Suprapubic skin (tissue), 4 donors: ENCODE data around the gene ERBB4. TPM values are rescaled to one million over a fixed set of nuclear protein-coding genes. Genes with fewer than 3 reads are reported as not detected.

ENCODE experiments used
- DNase-seq, 2 donors: peaks; one replicate each; pipeline ENCODE4 v3.0.0-alpha.2; 2019; ENCODE audit warnings: low spot score in 2 of 2
- H3K27ac ChIP-seq: fragments of 200-600 bp; sonication (generic); one replicate; pipeline ENCODE4 v1.5.1; 2019
- H3K27me3 ChIP-seq: fragments of 200-600 bp; sonication (generic); one replicate; pipeline ENCODE4 v1.5.1; 2019
- H3K36me3 ChIP-seq: fragments of 200-600 bp; sonication (generic); one replicate; pipeline ENCODE4 v1.5.1; 2019
- H3K4me1 ChIP-seq: fragments of 200-600 bp; sonication (generic); one replicate; pipeline ENCODE4 v1.5.1; 2019
- H3K4me3 ChIP-seq: fragments of 200-600 bp; sonication (generic); one replicate; pipeline ENCODE4 v1.5.1; 2019; ENCODE audit warnings: mild to moderate bottlenecking
- H3K9me3 ChIP-seq: fragments of 200-600 bp; sonication (generic); one replicate; pipeline ENCODE4 v1.5.1; 2019
- CTCF ChIP-seq, 2 donors: fragments of 200-600 bp in 1 of 2; fragments of 450-650 bp in 1 of 2; sonication (generic) in 1 of 2; IDR thresholded peaks; one replicate each; pipeline ENCODE4 v1.5.1; 2016 to 2019; ENCODE audit warnings: antibody characterized with exemption in 2 of 2, mild to moderate bottlenecking in 1 of 2, moderate library complexity in 1 of 2
- EP300 ChIP-seq: sonication (generic); formaldehyde crosslinking; IDR thresholded peaks from one replicate; pipeline ENCODE4 v1.6.1; 2017; ENCODE audit warnings: antibody characterized with exemption
- POLR2A ChIP-seq, 2 donors: fragments of 450-650 bp; IDR thresholded peaks; one replicate each; pipeline ENCODE4 v1.6.1; 2017; ENCODE audit warnings: antibody characterized with exemption in 2 of 2, mild to moderate bottlenecking in 2 of 2, moderate library complexity in 2 of 2
- POLR2AphosphoS5 ChIP-seq, 3 donors: sonication (generic); formaldehyde crosslinking; IDR thresholded peaks; one replicate each; pipeline ENCODE4 v1.6.1; 2017; ENCODE audit warnings: antibody characterized with exemption in 3 of 3
- WGBS: methylation state at CpG from one replicate; pipeline ENCODE4 v1.1.5; 2018; 5-methylcytosine and 5-hydroxymethylcytosine counted together
- total RNA-seq, 4 donors: library from RNA; depleted of rRNA; stranded (reverse); fragments of >200 nt; gene quantifications; one replicate each; pipeline ENCODE4 v1.1.0, GENCODE V29; 2016

Gene ERBB4
- total RNA-seq, 4 donors from 2014 or later = 0.95 to 6.4 (median 1.5) TPM

- DNase-seq = no peak
- Histone ChIP-seq H3K27me3 (no peaks in the 10 kb centered on the region), H3K4me1 (no peaks in the 10 kb centered on the region), H3K36me3 (no peaks in the 10 kb centered on the region), H3K4me3 (no peak overlapping the region), H3K9me3 (no peaks in the 10 kb centered on the region), H3K27ac (no peak overlapping the region)
- 96% methylated on average over 3 of the region's 3 CpGs for WGBS
- TF ChIP-seq EP300 (no peak), CTCF (IDR thresholded peaks at IDR 0.05) (no peak), POLR2AphosphoS5 (IDR thresholded peaks at IDR 0.05) (no peak), POLR2A (IDR thresholded peaks at IDR 0.05) (no peak)
Measured at GRCh38 chr2:212264187-212264586, 274.4 kb downstream of the ERBB4 start.

GRCh38 chr2:212259226-212259625 lies 279.4 kb downstream of the ERBB4 start:
- Histone ChIP-seq H3K9me3 (no peaks in the 10 kb centered on the region), H3K27me3 (no peaks in the 10 kb centered on the region), H3K27ac (no peak overlapping the region), H3K4me1 (no peaks in the 10 kb centered on the region), H3K36me3 (no peaks in the 10 kb centered on the region), H3K4me3 (no peak overlapping the region)
- 83% methylated on average over 2 of the region's 2 CpGs for WGBS
- TF ChIP-seq POLR2A (IDR thresholded peaks at IDR 0.05) = no peak
- TF ChIP-seq EP300 = no peak
- no peak for TF ChIP-seq CTCF (IDR thresholded peaks at IDR 0.05)
- no peak for TF ChIP-seq POLR2AphosphoS5 (IDR thresholded peaks at IDR 0.05)
- no peak for DNase-seq

- H3K9me3 ChIP-seq = no peaks in the 10 kb centered on the region
- no peaks in the 10 kb centered on the region for H3K4me1 ChIP-seq
- no peak overlapping the region for H3K4me3 ChIP-seq
- TF ChIP-seq POLR2AphosphoS5 (IDR thresholded peaks at IDR 0.05) (no peak), EP300 (no peak), POLR2A (IDR thresholded peaks at IDR 0.05) (no peak), CTCF (IDR thresholded peaks at IDR 0.05) (no peak)
- WGBS = 62% methylated on average over 5 of the region's 5 CpGs
- no peaks in the 10 kb centered on the region for H3K36me3 ChIP-seq
- DNase-seq = no peak
- no peak overlapping the region for H3K27ac ChIP-seq
- no peaks in the 10 kb centered on the region for H3K27me3 ChIP-seq
Measured at GRCh38 chr2:212254339-212254738, 284.3 kb downstream of the ERBB4 start.

- Histone ChIP-seq H3K36me3 (no peaks in the 10 kb centered on the region), H3K4me1 (no peaks in the 10 kb centered on the region)
Measured at GRCh38 chr2:212249451-212249850, 289.2 kb downstream of the ERBB4 start.

GRCh38 chr2:212245880-212246279 lies 292.7 kb downstream of the ERBB4 start:
- Histone ChIP-seq H3K4me3 (no peak overlapping the region), H3K36me3 (no peaks in the 10 kb centered on the region), H3K4me1 (no peaks in the 10 kb centered on the region), H3K27me3 (no peaks in the 10 kb centered on the region), H3K27ac (no peak overlapping the region), H3K9me3 (no peaks in the 10 kb centered on the region)
- WGBS = 69% methylated on average over 2 of the region's 2 CpGs
- no peak for TF ChIP-seq POLR2A (IDR thresholded peaks at IDR 0.05)
- TF ChIP-seq EP300 = no peak
- no peak for TF ChIP-seq CTCF (IDR thresholded peaks at IDR 0.05)
- TF ChIP-seq POLR2AphosphoS5 (IDR thresholded peaks at IDR 0.05) = no peak
- DNase-seq = no peak

More at GRCh38 chr2:212249451-212249850, 289.2 kb downstream of the ERBB4 start:
- Histone ChIP-seq H3K27ac (no peak overlapping the region), H3K4me3 (no peak overlapping the region), H3K9me3 (no peaks in the 10 kb centered on the region), H3K27me3 (no peaks in the 10 kb centered on the region)
- WGBS = 40% methylated on average over 2 of the region's 2 CpGs
- TF ChIP-seq POLR2A (IDR thresholded peaks at IDR 0.05) = no peak
- TF ChIP-seq CTCF (IDR thresholded peaks at IDR 0.05) = no peak
- no peak for TF ChIP-seq POLR2AphosphoS5 (IDR thresholded peaks at IDR 0.05)
- TF ChIP-seq EP300 = no peak
- DNase-seq = no peak
